Measurements from ENCODE around the gene C1QBP. TPM values are rescaled to one million over a fixed set of nuclear protein-coding genes. Genes with fewer than 3 reads are reported as not detected.

The C1QBP gene, protein sequence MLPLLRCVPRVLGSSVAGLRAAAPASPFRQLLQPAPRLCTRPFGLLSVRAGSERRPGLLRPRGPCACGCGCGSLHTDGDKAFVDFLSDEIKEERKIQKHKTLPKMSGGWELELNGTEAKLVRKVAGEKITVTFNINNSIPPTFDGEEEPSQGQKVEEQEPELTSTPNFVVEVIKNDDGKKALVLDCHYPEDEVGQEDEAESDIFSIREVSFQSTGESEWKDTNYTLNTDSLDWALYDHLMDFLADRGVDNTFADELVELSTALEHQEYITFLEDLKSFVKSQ
- polyA plus RNA-seq (2013, experiment 1 of 4): 298 TPM
- polyA plus RNA-seq (2013, experiment 2 of 4): 276 TPM
- polyA plus RNA-seq (2013, experiment 3 of 4): 209 TPM
- polyA plus RNA-seq (2013, experiment 4 of 4): 226 TPM

DNA sequence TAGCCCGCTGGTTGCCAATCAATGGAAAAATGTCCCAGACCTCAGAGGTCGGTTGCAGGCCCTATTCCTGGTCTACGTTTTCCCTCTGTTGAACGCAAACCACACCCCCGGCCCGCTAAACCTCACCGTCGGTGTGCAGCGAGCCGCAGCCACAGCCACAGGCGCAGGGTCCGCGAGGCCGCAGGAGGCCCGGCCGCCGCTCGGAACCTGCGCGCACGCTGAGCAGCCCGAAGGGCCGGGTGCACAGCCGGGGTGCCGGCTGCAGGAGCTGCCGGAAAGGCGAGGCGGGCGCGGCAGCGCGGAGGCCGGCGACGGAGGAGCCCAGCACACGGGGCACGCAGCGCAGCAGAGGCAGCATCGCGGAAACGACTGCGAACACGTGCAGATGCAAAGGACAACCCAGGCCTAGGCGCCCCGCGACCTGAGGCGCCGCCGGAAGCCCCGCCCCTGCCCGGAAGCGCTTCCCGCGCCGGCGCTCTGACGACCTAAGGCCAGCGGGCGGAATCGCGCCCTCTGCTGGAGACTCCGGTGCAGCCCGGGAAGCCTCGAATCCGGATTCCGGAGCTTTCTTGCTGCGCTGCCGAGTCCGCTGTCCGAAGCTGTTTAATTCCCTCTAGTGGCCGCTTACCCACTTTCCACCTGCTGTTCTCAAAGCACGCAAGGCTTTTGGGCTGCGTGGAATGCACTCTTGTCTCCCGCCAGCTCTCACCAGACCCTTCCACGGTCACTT is at the start of gene C1QBP:
TSS of gene C1QBP (minus strand) at position 440 of the 730 bp plus-strand sequence. CDS start at position 358, 82 bp downstream.
- Histone ChIP-seq H3K4me1 (ENCODE audit: control insufficient read depth, insufficient read depth, low read length) (peaks cover 8% of the 10 kb centered on the region), H3K36me3 (ENCODE audit: control insufficient read depth, insufficient read depth, low read length) (peaks cover 21% of the 10 kb centered on the region), H3K27me3 (ENCODE audit: control insufficient read depth, insufficient read depth, low read length, poor library complexity, severe bottlenecking) (no peaks in the 10 kb centered on the region), H3K27ac (ENCODE audit: insufficient read depth, low read depth, low read length, poor library complexity, severe bottlenecking) (no peak within 1 kb of the TSS), H3K9me3 (ENCODE audit: control insufficient read depth, low read length) (no peaks in the 10 kb centered on the region), H3K4me3 (ENCODE audit: insufficient read depth, low read depth, low read length) (peak within 1 kb of the TSS; percentile 82)
- 1% methylated on average over 74 of the region's 75 CpGs for WGBS, 2 experiments

DNA sequence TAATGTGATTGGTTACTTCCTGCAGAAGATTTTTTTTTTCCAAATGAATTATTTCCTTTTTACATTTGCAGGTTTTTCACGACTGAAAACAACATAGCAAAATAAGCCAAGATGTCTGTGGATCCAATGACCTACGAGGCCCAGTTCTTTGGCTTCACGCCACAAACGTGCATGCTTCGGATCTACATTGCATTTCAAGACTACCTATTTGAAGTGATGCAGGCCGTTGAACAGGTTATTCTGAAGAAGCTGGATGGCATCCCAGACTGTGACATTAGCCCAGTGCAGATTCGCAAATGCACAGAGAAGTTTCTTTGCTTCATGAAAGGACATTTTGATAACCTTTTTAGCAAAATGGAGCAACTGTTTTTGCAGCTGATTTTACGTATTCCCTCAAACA is 49.8 kb upstream of the C1QBP start:
- Histone ChIP-seq H3K36me3 (ENCODE audit: control insufficient read depth, insufficient read depth, low read length) (peaks cover 28% of the 10 kb centered on the region), H3K27me3 (ENCODE audit: control insufficient read depth, insufficient read depth, low read length, poor library complexity, severe bottlenecking) (no peaks in the 10 kb centered on the region), H3K4me3 (ENCODE audit: insufficient read depth, low read depth, low read length) (no peak overlapping the region), H3K27ac (ENCODE audit: insufficient read depth, low read depth, low read length, poor library complexity, severe bottlenecking) (no peak overlapping the region), H3K4me1 (ENCODE audit: control insufficient read depth, insufficient read depth, low read length) (no peaks in the 10 kb centered on the region), H3K9me3 (ENCODE audit: control insufficient read depth, low read length) (no peaks in the 10 kb centered on the region)
- WGBS, 2 experiments: 96 to 98% methylated on average over 8 of the region's 8 CpGs

DNA sequence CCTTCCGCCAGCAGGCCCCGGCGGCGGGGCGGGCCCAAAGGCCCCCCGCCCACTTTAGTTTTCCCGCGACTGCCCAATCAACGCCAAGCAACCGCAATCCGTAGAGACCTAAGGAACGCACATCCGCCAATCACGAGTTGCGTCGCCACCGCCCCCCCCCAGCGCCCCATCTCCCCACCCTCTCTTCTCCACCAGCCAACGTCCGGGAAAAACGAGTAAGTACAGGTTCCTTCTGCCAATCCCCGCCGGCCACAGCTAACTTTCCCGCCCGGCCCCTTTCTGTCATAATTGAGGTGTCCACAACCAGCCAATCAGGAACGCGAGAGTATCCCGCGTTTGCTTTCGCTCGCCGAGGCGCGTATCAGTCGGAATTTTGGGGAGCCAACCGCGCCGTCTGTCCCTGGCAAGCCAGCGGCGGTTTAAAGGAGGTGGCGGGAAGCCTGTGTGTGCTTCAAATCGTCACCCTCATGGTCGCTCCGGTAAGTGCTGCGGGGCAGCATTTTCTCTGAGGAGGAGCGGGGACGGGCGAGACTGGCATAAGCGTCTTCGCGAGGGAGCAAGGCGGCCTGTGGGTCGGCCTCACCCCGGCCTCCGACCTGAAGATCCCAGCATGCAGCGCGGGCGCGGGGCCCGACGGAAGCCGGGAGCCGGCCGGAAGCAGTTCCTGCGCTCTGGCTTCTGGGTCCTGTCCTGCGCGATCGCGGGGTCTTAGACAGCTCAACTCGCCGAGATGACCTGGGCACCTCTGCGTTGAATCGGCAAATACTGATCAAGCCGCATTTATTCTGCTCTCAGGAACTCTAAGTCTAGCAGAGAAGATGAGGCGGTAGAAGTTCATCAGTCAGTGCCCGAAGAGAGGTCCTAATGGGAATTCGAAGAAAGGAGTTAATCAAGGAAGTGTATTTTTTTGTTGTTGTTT is 47.5 kb upstream of the C1QBP start, which contains the start of gene MIS12:
TSS of gene MIS12 (plus strand) at position 361 of the 919 bp plus-strand sequence. CDS start 2,297 bp downstream, outside the sequence.
- H3K4me3 ChIP-seq (ENCODE audit: insufficient read depth, low read depth, low read length): peak within 1 kb of the TSS; percentile 95
- H3K27me3 ChIP-seq (ENCODE audit: control insufficient read depth, insufficient read depth, low read length, poor library complexity, severe bottlenecking): no peaks in the 10 kb centered on the region
- H3K4me1 ChIP-seq (ENCODE audit: control insufficient read depth, insufficient read depth, low read length): no peaks in the 10 kb centered on the region
- H3K9me3 ChIP-seq (ENCODE audit: control insufficient read depth, low read length): no peaks in the 10 kb centered on the region
- H3K36me3 ChIP-seq (ENCODE audit: control insufficient read depth, insufficient read depth, low read length): peaks cover 32% of the 10 kb centered on the region
- 1% methylated on average over 76 of the region's 77 CpGs for WGBS, 2 experiments
- H3K27ac ChIP-seq (ENCODE audit: insufficient read depth, low read depth, low read length, poor library complexity, severe bottlenecking): peak within 1 kb of the TSS; percentile 100

DNA sequence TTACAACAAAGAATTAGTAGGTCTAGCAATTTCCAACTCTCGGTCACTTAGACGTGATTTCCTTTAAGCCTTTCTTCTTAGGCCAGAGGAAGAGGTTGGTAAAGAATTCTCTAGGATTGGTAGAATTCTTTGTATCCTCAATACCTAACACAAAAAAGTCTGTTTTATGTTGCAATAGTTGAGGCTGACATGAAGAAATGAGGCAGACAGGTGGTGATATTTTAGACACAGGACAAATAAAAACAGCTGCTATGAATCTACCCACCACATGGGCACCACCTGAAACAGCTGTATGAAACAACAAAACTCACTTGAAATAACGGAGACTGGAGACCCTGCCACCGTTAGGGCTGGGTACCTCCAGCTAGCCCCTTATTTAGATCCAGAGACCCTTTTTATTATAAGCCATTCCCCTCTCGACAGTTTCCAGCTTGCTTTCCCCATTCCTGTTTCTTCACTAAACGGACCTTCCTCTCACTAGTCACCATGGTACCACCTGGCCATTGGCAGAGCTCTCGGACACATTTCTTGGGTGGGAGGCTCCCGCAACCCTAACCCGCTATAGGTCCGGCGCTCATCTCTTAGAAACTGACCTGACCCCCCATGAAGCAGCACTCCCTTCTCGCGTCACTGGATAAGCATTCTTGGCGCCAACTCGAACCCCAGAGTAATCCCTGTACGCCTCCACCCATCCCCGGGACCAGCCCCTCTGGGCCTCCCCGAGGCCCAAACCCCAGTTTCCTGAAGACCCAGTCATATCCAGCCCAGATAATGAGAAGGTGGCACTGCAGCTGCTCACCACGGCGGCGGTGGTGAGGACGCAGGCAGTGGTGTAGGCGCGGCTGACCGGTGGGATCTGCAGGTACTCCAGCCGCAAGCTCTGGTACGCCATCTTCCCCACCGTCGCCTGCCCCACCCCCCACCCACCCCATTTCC is 46.6 kb upstream of the C1QBP start, which contains the start of gene DERL2:
TSS of gene DERL2 (minus strand) at position 909 of the 936 bp plus-strand sequence. CDS start at position 892, 17 bp downstream.
- peak within 1 kb of the TSS; percentile 100 for H3K27ac ChIP-seq (ENCODE audit: insufficient read depth, low read depth, low read length, poor library complexity, severe bottlenecking)
- no peaks in the 10 kb centered on the region for H3K9me3 ChIP-seq (ENCODE audit: control insufficient read depth, low read length)
- H3K27me3 ChIP-seq (ENCODE audit: control insufficient read depth, insufficient read depth, low read length, poor library complexity, severe bottlenecking): no peaks in the 10 kb centered on the region
- WGBS, 2 experiments: 0 to 4% methylated on average over 27 to 28 of the region's 29 CpGs
- no peaks in the 10 kb centered on the region for H3K4me1 ChIP-seq (ENCODE audit: control insufficient read depth, insufficient read depth, low read length)
- H3K4me3 ChIP-seq (ENCODE audit: insufficient read depth, low read depth, low read length): peak within 1 kb of the TSS; percentile 95
- peaks cover 31% of the 10 kb centered on the region for H3K36me3 ChIP-seq (ENCODE audit: control insufficient read depth, insufficient read depth, low read length)

DNA sequence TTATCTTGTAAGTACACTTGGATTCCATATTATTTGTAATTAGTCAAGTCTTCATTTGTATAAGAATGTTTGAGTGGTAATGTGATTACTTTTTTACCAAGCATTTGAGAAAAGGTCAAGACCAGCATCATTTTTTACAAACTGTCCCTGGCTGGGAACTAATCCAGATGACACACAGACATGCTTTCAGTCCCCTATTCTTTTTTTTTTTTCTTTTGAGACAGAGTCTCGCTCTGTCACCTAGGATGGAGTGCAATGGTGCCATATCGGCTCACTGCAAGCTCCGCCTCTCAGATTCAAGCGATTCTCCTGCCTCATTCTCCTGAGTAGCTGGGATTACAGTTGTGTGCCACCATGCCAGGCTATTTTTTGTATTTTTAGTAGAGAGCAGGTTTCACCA is 42.5 kb upstream of the C1QBP start:
- no peaks in the 10 kb centered on the region for H3K9me3 ChIP-seq (ENCODE audit: control insufficient read depth, low read length)
- 96 to 97% methylated on average over 4 of the region's 4 CpGs for WGBS, 2 experiments
- H3K4me1 ChIP-seq (ENCODE audit: control insufficient read depth, insufficient read depth, low read length): no peaks in the 10 kb centered on the region
- H3K36me3 ChIP-seq (ENCODE audit: control insufficient read depth, insufficient read depth, low read length): peaks cover 42% of the 10 kb centered on the region
- H3K4me3 ChIP-seq (ENCODE audit: insufficient read depth, low read depth, low read length): no peak overlapping the region
- no peaks in the 10 kb centered on the region for H3K27me3 ChIP-seq (ENCODE audit: control insufficient read depth, insufficient read depth, low read length, poor library complexity, severe bottlenecking)
- no peak overlapping the region for H3K27ac ChIP-seq (ENCODE audit: insufficient read depth, low read depth, low read length, poor library complexity, severe bottlenecking)

DNA sequence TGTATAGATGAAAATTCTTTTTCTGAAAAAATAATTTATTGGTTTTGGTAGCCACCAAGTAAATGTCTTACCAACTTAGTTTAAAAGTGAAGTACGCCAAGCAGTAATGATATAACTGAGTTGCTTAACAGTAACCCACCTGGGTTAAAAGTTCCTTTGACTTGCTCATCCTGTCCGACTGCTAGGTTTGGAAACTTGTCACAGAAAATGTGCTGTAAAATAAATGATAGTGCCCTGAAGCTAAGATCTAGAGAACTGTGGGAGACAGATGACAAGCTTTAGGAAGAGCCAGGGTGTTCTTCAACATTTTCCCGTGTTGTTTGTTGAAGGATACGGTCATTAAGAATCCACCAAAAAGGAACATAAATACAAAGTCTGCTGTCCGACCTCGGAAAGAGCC is 42.0 kb upstream of the C1QBP start:
- Histone ChIP-seq H3K27ac (ENCODE audit: insufficient read depth, low read depth, low read length, poor library complexity, severe bottlenecking) (no peak overlapping the region), H3K9me3 (ENCODE audit: control insufficient read depth, low read length) (no peaks in the 10 kb centered on the region), H3K4me3 (ENCODE audit: insufficient read depth, low read depth, low read length) (no peak overlapping the region), H3K36me3 (ENCODE audit: control insufficient read depth, insufficient read depth, low read length) (peaks cover 42% of the 10 kb centered on the region), H3K4me1 (ENCODE audit: control insufficient read depth, insufficient read depth, low read length) (no peaks in the 10 kb centered on the region), H3K27me3 (ENCODE audit: control insufficient read depth, insufficient read depth, low read length, poor library complexity, severe bottlenecking) (no peaks in the 10 kb centered on the region)
- WGBS, 2 experiments: 89 to 95% methylated on average over 6 of the region's 6 CpGs

DNA sequence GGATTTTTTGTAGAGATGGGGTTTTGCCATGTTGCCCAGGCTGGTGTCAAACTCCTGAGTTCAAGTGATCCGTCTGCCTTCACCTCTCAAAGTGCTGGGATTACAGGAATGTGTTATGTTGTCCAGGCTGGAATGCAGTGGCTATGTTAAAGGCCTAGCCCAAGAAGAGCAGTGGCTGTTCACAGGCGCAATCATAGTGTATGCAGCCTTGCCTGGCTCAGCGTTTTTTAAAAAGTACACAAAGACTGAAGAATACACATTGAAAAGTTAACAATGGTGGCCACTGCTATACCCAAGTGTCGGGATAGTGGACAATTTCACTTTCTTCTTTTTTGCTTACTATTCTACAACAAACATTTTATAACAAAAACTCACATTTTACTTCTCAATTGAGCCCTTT is 40.0 kb upstream of the C1QBP start:
- no peaks in the 10 kb centered on the region for H3K4me1 ChIP-seq (ENCODE audit: control insufficient read depth, insufficient read depth, low read length)
- no peaks in the 10 kb centered on the region for H3K9me3 ChIP-seq (ENCODE audit: control insufficient read depth, low read length)
- H3K27me3 ChIP-seq (ENCODE audit: control insufficient read depth, insufficient read depth, low read length, poor library complexity, severe bottlenecking): no peaks in the 10 kb centered on the region
- no peak overlapping the region for H3K4me3 ChIP-seq (ENCODE audit: insufficient read depth, low read depth, low read length)
- 94 to 96% methylated on average over 4 of the region's 4 CpGs for WGBS, 2 experiments
- H3K36me3 ChIP-seq (ENCODE audit: control insufficient read depth, insufficient read depth, low read length): peaks cover 49% of the 10 kb centered on the region
- no peak overlapping the region for H3K27ac ChIP-seq (ENCODE audit: insufficient read depth, low read depth, low read length, poor library complexity, severe bottlenecking)

DNA sequence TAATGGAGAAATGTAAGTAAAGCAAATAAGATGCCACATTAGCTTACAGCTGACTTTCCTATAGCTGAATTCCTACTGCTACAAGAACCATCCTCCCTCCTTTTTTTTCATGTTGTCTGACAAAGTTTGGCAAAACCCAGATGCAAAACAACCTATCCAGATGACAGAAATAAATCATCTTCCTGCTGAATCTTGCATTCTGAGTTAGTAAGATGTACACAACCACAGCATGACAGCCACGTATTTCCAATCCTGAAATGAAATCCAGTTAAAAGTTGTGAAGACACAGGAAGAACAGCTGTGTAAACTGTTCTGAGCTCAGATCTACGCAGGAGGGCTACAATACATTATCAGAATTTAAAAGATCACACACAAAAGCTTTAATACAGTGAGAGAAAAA is 35.0 kb upstream of the C1QBP start:
- H3K9me3 ChIP-seq (ENCODE audit: control insufficient read depth, low read length): no peaks in the 10 kb centered on the region
- peaks cover 33% of the 10 kb centered on the region for H3K36me3 ChIP-seq (ENCODE audit: control insufficient read depth, insufficient read depth, low read length)
- H3K4me3 ChIP-seq (ENCODE audit: insufficient read depth, low read depth, low read length): no peak overlapping the region
- H3K27me3 ChIP-seq (ENCODE audit: control insufficient read depth, insufficient read depth, low read length, poor library complexity, severe bottlenecking): no peaks in the 10 kb centered on the region
- 87 to 88% methylated on average over 1 to 2 of the region's 2 CpGs for WGBS, 2 experiments
- H3K27ac ChIP-seq (ENCODE audit: insufficient read depth, low read depth, low read length, poor library complexity, severe bottlenecking): no peak overlapping the region
- no peaks in the 10 kb centered on the region for H3K4me1 ChIP-seq (ENCODE audit: control insufficient read depth, insufficient read depth, low read length)

DNA sequence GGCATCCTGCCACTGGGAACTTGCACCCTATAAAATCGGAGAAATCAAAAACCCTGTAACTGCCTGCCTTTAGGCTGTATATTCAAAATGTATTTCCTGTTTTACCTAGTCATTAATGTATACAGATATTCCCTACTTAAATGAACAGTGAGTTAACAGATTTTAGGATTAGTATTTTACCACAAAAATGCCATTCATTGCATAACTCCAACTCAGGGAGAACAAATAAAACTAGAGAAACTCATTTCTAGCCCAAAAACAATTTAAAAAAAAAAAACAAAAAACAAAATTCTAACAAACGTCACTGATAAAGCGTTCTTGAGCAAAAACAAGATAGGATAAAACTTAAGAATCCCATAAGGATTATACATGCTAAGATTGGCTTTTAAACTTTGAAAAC is 33.6 kb upstream of the C1QBP start:
- H3K27ac ChIP-seq (ENCODE audit: insufficient read depth, low read depth, low read length, poor library complexity, severe bottlenecking): no peak overlapping the region
- H3K4me3 ChIP-seq (ENCODE audit: insufficient read depth, low read depth, low read length): no peak overlapping the region
- H3K4me1 ChIP-seq (ENCODE audit: control insufficient read depth, insufficient read depth, low read length): no peaks in the 10 kb centered on the region
- H3K9me3 ChIP-seq (ENCODE audit: control insufficient read depth, low read length): no peaks in the 10 kb centered on the region
- no peaks in the 10 kb centered on the region for H3K27me3 ChIP-seq (ENCODE audit: control insufficient read depth, insufficient read depth, low read length, poor library complexity, severe bottlenecking)
- 83 to 89% methylated on average over 3 of the region's 3 CpGs for WGBS, 2 experiments
- H3K36me3 ChIP-seq (ENCODE audit: control insufficient read depth, insufficient read depth, low read length): peaks cover 19% of the 10 kb centered on the region
